GM12864 (cell line): ENCODE results near the gene HDAC4.
"Not testable (repeated sequence)": the region's sequence is repeated elsewhere in the genome, so short reads cannot be mapped to it uniquely, and the experiment has no call there.

Source experiments
- DNase-seq: peaks from one replicate; pipeline ENCODE4 v3.0.0-alpha.2; 2011; ENCODE audit warnings: low read depth
- H3K4me3 ChIP-seq: 2 replicates; pipeline ENCODE4 v1.5.1; 2011; ENCODE audit warnings: mild to moderate bottlenecking, low read depth, low read length, control low read depth
- TF ChIP-seq, protein P1 (sequence below): IDR thresholded peaks from 2 replicates; pipeline ENCODE4 v1.5.1; 2011; ENCODE audit warnings: low read depth, mild to moderate bottlenecking, moderate library complexity, low read length, control low read depth, inconsistent platforms; ENCODE audit errors: missing control alignments

Gene HDAC4

DNA sequence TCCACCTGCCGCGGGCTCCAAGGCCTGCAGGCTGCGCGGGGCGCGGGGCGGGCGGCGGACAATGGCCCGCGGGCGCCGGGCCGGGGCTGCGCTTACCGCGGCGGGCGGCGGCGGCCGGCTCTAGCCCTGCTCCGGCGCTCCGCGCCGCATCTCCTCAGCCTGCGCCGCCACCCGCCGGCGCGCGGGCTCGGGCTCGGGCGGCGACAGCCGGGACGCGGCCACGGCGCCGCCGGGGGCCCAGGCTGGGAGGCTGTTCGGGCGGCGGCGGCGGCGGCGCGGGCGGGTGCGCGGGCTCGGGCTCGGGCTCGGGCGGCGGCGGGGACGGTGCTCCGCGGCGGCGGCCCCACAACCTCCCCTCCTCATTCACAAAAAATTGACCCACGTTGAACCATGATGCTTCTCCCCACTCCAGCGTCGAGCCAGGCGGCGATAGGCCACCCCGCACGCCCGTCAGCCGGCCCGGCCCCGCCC, at the start of gene HDAC4:
TSS of gene HDAC4 (minus strand) at position 425 of the 471 bp plus-strand sequence. CDS start 48,321 bp downstream, outside the sequence.
- no peak for DNase-seq
- TF ChIP-seq, protein P1, sequence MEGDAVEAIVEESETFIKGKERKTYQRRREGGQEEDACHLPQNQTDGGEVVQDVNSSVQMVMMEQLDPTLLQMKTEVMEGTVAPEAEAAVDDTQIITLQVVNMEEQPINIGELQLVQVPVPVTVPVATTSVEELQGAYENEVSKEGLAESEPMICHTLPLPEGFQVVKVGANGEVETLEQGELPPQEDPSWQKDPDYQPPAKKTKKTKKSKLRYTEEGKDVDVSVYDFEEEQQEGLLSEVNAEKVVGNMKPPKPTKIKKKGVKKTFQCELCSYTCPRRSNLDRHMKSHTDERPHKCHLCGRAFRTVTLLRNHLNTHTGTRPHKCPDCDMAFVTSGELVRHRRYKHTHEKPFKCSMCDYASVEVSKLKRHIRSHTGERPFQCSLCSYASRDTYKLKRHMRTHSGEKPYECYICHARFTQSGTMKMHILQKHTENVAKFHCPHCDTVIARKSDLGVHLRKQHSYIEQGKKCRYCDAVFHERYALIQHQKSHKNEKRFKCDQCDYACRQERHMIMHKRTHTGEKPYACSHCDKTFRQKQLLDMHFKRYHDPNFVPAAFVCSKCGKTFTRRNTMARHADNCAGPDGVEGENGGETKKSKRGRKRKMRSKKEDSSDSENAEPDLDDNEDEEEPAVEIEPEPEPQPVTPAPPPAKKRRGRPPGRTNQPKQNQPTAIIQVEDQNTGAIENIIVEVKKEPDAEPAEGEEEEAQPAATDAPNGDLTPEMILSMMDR = no peak
- H3K4me3 ChIP-seq = peak within 1 kb of the TSS; percentile 81

DNA sequence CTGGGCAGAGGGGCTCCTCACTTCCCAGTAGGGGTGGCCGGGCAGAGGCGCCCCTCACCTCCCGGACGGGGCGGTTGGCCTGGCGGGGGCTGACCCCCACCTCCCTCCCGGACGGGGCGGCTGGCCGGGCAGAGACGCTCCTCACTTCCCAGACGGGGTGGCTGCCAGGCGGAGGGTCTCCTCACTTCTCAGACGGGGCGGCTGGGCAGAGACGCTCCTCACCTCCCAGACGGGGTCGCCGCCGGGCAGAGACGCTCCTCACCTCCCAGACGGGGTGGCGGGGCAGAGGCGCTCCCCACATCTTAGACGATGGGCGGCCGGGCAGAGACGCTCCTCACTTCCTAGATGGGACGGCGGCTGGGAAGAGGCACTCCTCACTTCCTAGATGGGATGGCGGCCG, 48.6 kb upstream of the HDAC4 start:
- DNase-seq = not testable (repeated sequence)

DNA sequence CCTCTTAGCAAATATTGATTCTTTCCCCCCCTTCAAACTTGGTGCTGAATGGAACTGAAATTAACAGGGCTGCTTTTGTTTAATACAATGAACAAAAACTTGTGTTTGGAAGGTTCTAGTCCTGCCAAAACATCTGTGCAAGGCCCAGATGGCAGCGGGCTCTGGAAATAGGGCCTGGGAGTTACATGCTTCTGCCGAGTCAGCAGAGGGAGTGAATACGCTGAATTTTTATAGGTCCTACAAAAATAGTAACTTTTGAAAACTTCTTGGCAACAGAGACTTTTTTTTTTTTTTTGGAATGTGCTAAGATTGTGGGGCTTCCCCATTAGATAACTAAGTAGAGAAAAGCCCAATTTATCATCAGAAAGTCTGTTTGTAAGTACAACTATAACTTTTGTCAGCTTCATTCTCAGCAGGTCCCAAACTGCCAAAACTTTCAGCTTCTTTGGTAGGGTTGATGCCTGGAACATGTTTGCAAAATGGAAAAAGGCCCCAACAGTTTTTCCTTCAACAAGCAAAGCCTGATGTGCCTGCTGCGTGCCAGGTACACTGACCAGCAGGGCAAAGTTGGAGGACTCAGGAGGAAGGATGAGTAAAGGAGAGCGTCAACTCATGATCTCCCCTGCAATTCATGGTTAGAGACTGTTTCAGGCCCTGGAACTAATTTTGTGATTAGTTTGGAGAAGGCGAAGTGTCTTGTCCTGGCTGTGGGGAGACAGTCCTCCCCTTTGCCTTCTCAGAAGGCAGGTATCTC, 45.1 kb upstream of the HDAC4 start:
- TF ChIP-seq, protein P1 = no peak
- DNase-seq = no peak
- H3K4me3 ChIP-seq = no peak overlapping the region

More for the DNA sequence above, 48.6 kb upstream of the HDAC4 start:
- H3K4me3 ChIP-seq = not testable (repeated sequence)

DNA sequence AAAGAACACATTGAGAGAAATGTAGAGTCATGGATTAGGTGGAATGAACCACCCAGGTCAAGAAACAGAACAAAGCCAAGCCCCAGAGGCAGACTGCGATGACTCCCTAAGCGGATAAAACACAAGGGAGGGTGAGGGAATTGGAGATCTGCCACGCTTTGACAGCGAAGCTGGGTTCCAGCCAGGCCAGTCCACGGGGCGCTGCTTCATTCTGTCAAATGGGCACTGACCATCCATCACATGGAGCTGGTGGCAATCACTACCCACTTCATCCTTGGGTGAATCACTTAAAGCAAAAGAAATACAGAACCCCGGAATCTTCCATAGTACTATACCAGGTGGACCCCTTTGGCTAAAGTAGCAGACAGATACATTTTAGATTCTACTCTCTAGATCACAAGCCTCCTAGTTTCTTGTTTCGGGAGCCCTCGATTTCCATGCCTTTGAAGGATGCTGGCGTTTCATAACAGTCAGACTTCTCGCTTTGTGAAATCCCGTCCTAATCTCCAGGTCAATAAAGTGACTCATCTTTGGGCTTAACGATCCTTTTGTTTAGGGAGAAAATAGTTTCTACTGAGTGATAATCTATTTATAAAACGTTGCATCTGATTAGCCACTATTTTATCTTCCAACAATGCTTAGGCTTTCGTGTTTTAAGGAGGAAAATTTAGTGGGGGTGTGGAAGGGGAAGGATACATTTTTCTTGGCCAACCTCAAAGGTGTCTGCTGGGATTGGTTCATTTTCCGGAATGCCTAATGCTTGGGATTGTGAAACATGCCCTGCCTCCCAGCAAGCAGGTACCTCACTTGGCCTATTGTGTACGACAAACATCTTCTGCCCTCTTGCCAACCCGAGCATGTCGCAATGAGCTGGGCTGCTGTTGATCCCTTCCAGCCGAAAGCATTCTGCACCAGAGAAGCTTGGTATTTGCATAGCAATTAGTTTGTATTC, 44.1 kb upstream of the HDAC4 start:
- H3K4me3 ChIP-seq = no peak overlapping the region
- no peak for DNase-seq
- TF ChIP-seq, protein P1 = no peak

DNA sequence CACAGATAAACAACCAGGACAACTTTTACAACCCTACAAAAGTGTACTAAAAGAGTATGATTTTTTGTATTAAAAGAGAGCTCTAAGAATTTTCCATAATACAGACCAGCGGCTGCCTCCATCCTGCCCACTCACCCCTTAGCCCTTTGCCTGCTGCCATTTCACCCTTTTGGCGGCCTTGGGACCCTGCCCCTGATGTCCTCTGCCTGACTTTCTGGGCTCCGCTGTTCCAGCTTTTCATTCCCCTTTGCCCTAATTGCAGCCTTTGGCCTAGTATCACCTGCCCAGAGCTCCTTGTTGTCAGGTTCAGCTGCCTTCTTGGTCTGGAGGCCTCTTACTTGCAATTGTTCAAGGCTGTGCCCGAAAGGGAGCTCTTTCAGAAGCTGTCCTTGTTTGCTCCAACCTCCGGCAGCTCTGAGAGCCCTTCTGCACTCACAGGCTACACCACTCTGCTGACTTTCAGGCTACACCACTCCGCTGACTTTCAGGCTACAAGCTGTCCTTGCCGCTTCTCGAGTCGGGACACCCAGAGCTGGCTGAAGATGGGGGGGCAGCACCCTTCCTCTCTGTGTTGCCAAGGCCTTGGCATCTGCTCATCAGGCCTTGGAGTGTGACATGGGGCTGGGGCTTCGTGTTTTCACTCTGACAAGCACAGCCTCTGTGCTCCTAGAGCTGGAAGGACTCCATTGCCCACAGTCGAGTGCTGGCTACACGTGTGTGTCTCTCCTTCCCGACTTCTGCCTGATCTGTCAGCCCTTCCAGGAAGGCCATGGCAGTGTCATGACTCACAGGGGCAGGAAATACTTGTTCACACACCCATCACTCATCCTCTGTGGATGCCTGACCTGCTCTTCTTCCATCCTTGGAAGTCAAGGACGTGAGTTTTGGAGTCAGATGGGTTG, 43.1 kb upstream of the HDAC4 start:
- TF ChIP-seq, protein P1 = no peak
- no peak for DNase-seq
- H3K4me3 ChIP-seq = no peak overlapping the region

DNA sequence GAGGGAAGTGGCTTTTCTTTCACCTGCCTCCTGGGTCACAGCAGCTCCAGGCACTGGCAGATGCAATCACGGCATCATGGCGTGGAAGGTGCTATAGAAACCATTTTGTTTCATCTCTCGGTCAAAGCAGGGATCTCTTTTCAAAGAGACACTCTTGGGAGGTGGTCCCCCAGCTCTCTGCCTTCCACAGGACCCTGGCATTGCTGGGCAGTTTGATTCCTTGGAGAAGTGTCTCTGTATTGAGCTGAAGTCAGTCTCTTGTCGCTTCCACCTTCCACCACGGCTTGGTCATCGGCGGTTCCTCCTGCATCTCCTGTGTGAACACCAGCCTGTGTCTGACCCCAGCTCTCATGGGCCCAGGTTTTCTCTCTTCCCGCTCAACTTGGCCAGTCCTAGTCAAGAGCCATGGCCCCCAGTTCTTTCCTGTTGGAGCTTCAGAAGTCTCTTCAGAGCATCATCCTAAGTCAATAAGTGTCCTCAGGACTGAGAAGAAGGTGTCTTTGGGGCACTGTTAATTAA, 42.3 kb upstream of the HDAC4 start:
- DNase-seq = no peak
- no peak overlapping the region for H3K4me3 ChIP-seq
- TF ChIP-seq, protein P1 = no peak
